NCI-H2227 treated with DMSO at 0.1 percent for 48 hours (cell line): ENCODE results near the gene ALKBH8.
"Not testable (repeated sequence)": the region's sequence is repeated elsewhere in the genome, so short reads cannot be mapped to it uniquely, and the experiment has no call there.

ENCODE experiments used
- DNase-seq: peaks from one replicate; lab custom pipeline; 2025; lab: John Stamatoyannopoulos, UW

The ALKBH8 gene

GRCh38 chr11:107565219-107565937 lies at the start of gene ALKBH8:
ALKBH8 (minus strand) TSS chr11:107565735; CDS start chr11:107560893, 4,842 bp downstream.
- peak; percentile 66 for DNase-seq

GRCh38 chr11:107612445-107612844 lies 46.9 kb upstream of the ALKBH8 start:
- DNase-seq = no peak

- no peak for DNase-seq
Observed at GRCh38 chr11:107609400-107610218, 44.1 kb upstream of the ALKBH8 start.

- no peak for DNase-seq
Observed at GRCh38 chr11:107608809-107609208, 43.3 kb upstream of the ALKBH8 start.

- DNase-seq = no peak
Observed at GRCh38 chr11:107606141-107606540, 40.6 kb upstream of the ALKBH8 start.

- no peak for DNase-seq
Observed at GRCh38 chr11:107605061-107606006, 39.8 kb upstream of the ALKBH8 start.

GRCh38 chr11:107598225-107599139 lies 32.9 kb upstream of the ALKBH8 start:
- no peak for DNase-seq

GRCh38 chr11:107594736-107595135 lies 29.2 kb upstream of the ALKBH8 start:
- no peak for DNase-seq

- DNase-seq = no peak
Observed at GRCh38 chr11:107593951-107594350, 28.4 kb upstream of the ALKBH8 start.

- DNase-seq = no peak
Observed at GRCh38 chr11:107592813-107593212, 27.3 kb upstream of the ALKBH8 start.

- DNase-seq = no peak
Observed at GRCh38 chr11:107592231-107592590, 26.7 kb upstream of the ALKBH8 start.

- DNase-seq = no peak
Observed at GRCh38 chr11:107591378-107592230, 26.1 kb upstream of the ALKBH8 start.

GRCh38 chr11:107590460-107591377 lies 25.2 kb upstream of the ALKBH8 start, which contains the start of gene ELMOD1:
ELMOD1 (plus strand) TSS chr11:107591147; CDS start chr11:107618190, 27,043 bp downstream.
- no peak for DNase-seq

- no peak for DNase-seq
Observed at GRCh38 chr11:107587306-107587979, 21.9 kb upstream of the ALKBH8 start.

- DNase-seq = no peak
Observed at GRCh38 chr11:107583629-107584195, 18.2 kb upstream of the ALKBH8 start.

GRCh38 chr11:107581147-107581546 lies 15.6 kb upstream of the ALKBH8 start:
- DNase-seq = no peak

- not testable (repeated sequence) for DNase-seq
Observed at GRCh38 chr11:107579169-107579568, 13.6 kb upstream of the ALKBH8 start.

- no peak for DNase-seq
Observed at GRCh38 chr11:107577346-107577711, 11.8 kb upstream of the ALKBH8 start.
